MCF 10A (cell line): ENCODE results near the gene PTPRN2. TPM values are rescaled to one million over a fixed set of nuclear protein-coding genes. Genes with fewer than 3 reads are reported as not detected.

Source experiments
- BruUV-seq: library from RNA; stranded (reverse); fragments of 400-500 nt; replicated peaks from 2 replicates; lab custom pipeline; 2021; lab: Mats Ljungman, UMichigan
- CTCF ChIA-PET: fragments of 300-600 bp; sonication (Branson Sonifier 250); formaldehyde crosslinking; extraction: SDS; loops from one replicate; lab custom pipeline; 2021; ENCODE audit warnings: antibody characterized with exemption, inconsistent platforms; lab: Yijun Ruan, JAX
- POLR2A ChIA-PET: fragments of 300-600, 350-650 bp; sonication (Branson Sonifier 250); formaldehyde crosslinking; extraction: SDS; loops from one replicate; lab custom pipeline; 2020; ENCODE audit warnings: antibody characterized with exemption, inconsistent platforms; lab: Yijun Ruan, JAX
- DNase-seq: peaks from one replicate; pipeline ENCODE4 v3.0.0-alpha.2; 2018; ENCODE audit not compliant: unreplicated experiment
- H3K27ac Mint-ChIP-seq: one replicate; pipeline ENCODE4 v1.8.0; 2022; ENCODE audit warnings: mild to moderate bottlenecking, low read depth, mixed read lengths; ENCODE audit not compliant: unreplicated experiment
- H3K27me3 Mint-ChIP-seq: one replicate; pipeline ENCODE4 v1.8.0; 2022; ENCODE audit warnings: mixed read lengths; ENCODE audit not compliant: insufficient read depth, unreplicated experiment
- H3K36me3 Mint-ChIP-seq: one replicate; pipeline ENCODE4 v1.8.0; 2022; ENCODE audit warnings: mild to moderate bottlenecking, moderate library complexity, mixed read lengths; ENCODE audit not compliant: insufficient read depth, unreplicated experiment
- H3K4me1 Mint-ChIP-seq: one replicate; pipeline ENCODE4 v1.8.0; 2022; ENCODE audit warnings: mixed read lengths; ENCODE audit not compliant: insufficient read depth, unreplicated experiment
- H3K4me3 Mint-ChIP-seq: one replicate; pipeline ENCODE4 v1.8.0; 2022; ENCODE audit warnings: mild to moderate bottlenecking, moderate library complexity, mixed read lengths; ENCODE audit not compliant: unreplicated experiment
- H3K9me3 Mint-ChIP-seq: one replicate; pipeline ENCODE4 v1.8.0; 2022; ENCODE audit warnings: mixed read lengths; ENCODE audit not compliant: unreplicated experiment
- CTCF ChIP-seq: fragments of 200-600 bp; IDR thresholded peaks from one replicate; pipeline ENCODE4 v1.8.0; 2022; ENCODE audit warnings: antibody characterized with exemption, mild to moderate bottlenecking; ENCODE audit not compliant: unreplicated experiment
- intact Hi-C: fragments of 100-400 bp; cut with micrococcal nuclease; formaldehyde crosslinking; loops from 2 replicates; pipeline ENCODE4 v1.14.1; 2022
- total RNA-seq: library from RNA; stranded (reverse); gene quantifications from 2 replicates; pipeline ENCODE4 v1.2.3, GENCODE V29; 2022

The PTPRN2 gene
- total RNA-seq, 1 experiment from 2014 or later: 4.5 TPM

- peaks cover 6% of the 10 kb centered on the region for H3K4me1 Mint-ChIP-seq
- BruUV-seq: no TSS peak
- H3K4me3 Mint-ChIP-seq: no peak overlapping the region
- no peaks in the 10 kb centered on the region for H3K36me3 Mint-ChIP-seq
- intact Hi-C loops: no loop called here
- ChIA-PET POLR2A (interaction anchor here (0.7 kb wide), 1 partner anchor 1091 kb away, joined by 3 read pairs; no protein-coding TSS in a partner anchor), CTCF (no interaction called here)
- no peak for DNase-seq
- H3K27ac Mint-ChIP-seq: no peak overlapping the region
- no peak for TF ChIP-seq CTCF
- peaks cover 9% of the 10 kb centered on the region for H3K27me3 Mint-ChIP-seq
- no peaks in the 10 kb centered on the region for H3K9me3 Mint-ChIP-seq
These were observed 1087.3 kb downstream of the PTPRN2 start for GRCh38 chr7:157500171-157500960.

- BruUV-seq: no TSS peak
- intact Hi-C loops: no loop called here
- H3K4me1 Mint-ChIP-seq: peaks cover 6% of the 10 kb centered on the region
- no peaks in the 10 kb centered on the region for H3K36me3 Mint-ChIP-seq
- no peak overlapping the region for H3K4me3 Mint-ChIP-seq
- peaks cover 8% of the 10 kb centered on the region for H3K27me3 Mint-ChIP-seq
- TF ChIP-seq CTCF: no peak
- no peaks in the 10 kb centered on the region for H3K9me3 Mint-ChIP-seq
- ChIA-PET POLR2A (no interaction called here), CTCF (no interaction called here)
- no peak for DNase-seq
- H3K27ac Mint-ChIP-seq: no peak overlapping the region
These were observed 1087.8 kb downstream of the PTPRN2 start for GRCh38 chr7:157499835-157500153.

DNA sequence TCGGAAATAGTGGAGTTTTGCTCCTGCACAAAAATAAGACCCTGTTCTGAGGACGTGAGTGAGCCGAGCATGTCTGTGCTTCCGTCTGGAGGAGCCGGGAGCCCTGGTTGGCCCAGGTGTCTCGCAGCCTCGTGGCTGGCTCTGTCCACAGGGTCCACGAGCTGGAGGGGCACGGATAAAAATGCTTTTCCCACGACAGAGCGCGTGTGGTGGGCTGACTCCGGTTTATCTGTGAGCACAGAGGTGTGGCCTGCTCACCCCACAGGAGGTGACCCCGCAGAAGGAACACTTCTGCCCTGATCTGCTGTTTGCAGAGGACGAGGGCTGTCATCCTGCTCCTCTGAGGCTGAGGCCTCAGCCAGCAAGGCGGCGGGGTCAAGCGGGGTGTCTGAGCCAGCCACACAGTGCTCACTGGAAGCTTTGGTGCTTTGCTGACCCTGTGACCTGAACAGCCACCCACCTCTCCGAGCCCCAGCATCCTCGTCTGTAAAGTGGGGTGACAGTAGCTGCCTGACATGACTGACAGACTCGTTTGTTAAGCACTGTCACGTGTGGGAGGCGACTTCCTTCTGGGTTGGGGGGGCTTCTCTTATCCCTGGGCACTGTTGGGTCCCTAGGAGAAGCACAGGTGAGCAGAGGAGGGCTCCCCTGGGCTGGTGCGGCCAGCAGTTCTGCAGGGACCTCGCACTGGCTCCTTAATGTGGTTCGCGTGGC, 1088.3 kb downstream of the PTPRN2 start:
- POLR2A ChIA-PET: no interaction called here
- BruUV-seq: no TSS peak
- CTCF ChIA-PET: no interaction called here
- Mint-ChIP-seq H3K4me1 (peaks cover 6% of the 10 kb centered on the region), H3K36me3 (no peaks in the 10 kb centered on the region), H3K4me3 (no peak overlapping the region), H3K27ac (no peak overlapping the region), H3K9me3 (no peaks in the 10 kb centered on the region), H3K27me3 (peaks cover 10% of the 10 kb centered on the region)
- intact Hi-C loops: no loop called here
- TF ChIP-seq CTCF: no peak
- no peak for DNase-seq

DNA sequence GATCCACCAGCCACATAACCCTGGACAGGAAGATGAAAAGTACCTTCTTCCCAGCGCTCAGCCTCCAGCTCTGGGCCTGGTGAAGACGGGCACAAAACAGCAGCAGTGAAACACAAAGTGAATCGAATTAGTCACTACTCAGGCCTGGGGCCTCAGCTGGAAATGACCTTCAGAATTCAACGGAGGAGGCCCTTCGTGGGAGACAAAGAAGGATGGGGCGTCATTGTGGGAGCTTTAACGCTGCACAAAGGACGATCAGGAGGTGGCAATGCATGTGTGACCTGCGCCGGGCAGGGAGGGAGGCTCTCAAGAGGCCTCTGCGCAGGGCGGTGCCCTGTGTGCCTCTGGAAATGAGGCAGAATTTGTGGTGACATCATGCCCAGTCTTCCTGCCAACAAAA, 1089.0 kb downstream of the PTPRN2 start:
- BruUV-seq: no TSS peak
- intact Hi-C loops: no loop called here
- H3K27me3 Mint-ChIP-seq: peaks cover 16% of the 10 kb centered on the region
- H3K4me3 Mint-ChIP-seq: no peak overlapping the region
- no peak for TF ChIP-seq CTCF
- ChIA-PET POLR2A (no interaction called here), CTCF (interaction anchor here (0.6 kb wide), 1 partner anchor 101 kb away, joined by 4 read pairs; no protein-coding TSS in a partner anchor)
- no peak for DNase-seq
- peaks cover 6% of the 10 kb centered on the region for H3K4me1 Mint-ChIP-seq
- H3K36me3 Mint-ChIP-seq: peaks cover 5% of the 10 kb centered on the region
- no peaks in the 10 kb centered on the region for H3K9me3 Mint-ChIP-seq
- no peak overlapping the region for H3K27ac Mint-ChIP-seq
